KG1 (cell line): Measurements from ENCODE around the gene ATP5ME.
"Not testable (repeated sequence)": the region's sequence is repeated elsewhere in the genome, so short reads cannot be mapped to it uniquely, and the experiment has no call there.

Experiments
- DNase-seq: peaks from one replicate; lab custom pipeline; 2025; lab: John Stamatoyannopoulos, UW

ATP5ME gene

GRCh38 chr4:674172-675035 is at the start of gene ATP5ME, which contains the start of gene MYL5:
TSS of gene ATP5ME (minus strand) at chr4:674276. CDS start at chr4:674247, 29 bp downstream.
TSS of gene MYL5 (plus strand) at chr4:674542. CDS start at chr4:678027, 3,485 bp downstream.
- peak; percentile 94 for DNase-seq

- no peak for DNase-seq
Observed at GRCh38 chr4:722851-723360, 48.8 kb upstream of the ATP5ME start.

GRCh38 chr4:722169-722725 is 48.2 kb upstream of the ATP5ME start:
- DNase-seq, result no peak

- DNase-seq, result no peak
Observed at GRCh38 chr4:721261-722168, 47.4 kb upstream of the ATP5ME start.

- no peak for DNase-seq
Observed at GRCh38 chr4:720111-720860, 46.2 kb upstream of the ATP5ME start.

- no peak for DNase-seq
Observed at GRCh38 chr4:718460-718859, 44.4 kb upstream of the ATP5ME start.

GRCh38 chr4:717601-718320 is 43.7 kb upstream of the ATP5ME start:
- no peak for DNase-seq

GRCh38 chr4:714087-714486 is 40.0 kb upstream of the ATP5ME start:
- DNase-seq, result no peak

GRCh38 chr4:712916-713632 is 39.0 kb upstream of the ATP5ME start:
- no peak for DNase-seq

GRCh38 chr4:712093-712492 is 38.0 kb upstream of the ATP5ME start:
- no peak for DNase-seq

GRCh38 chr4:710916-711315 is 36.8 kb upstream of the ATP5ME start:
- no peak for DNase-seq

GRCh38 chr4:710116-710515 is 36.0 kb upstream of the ATP5ME start:
- no peak for DNase-seq

GRCh38 chr4:709348-709747 is 35.3 kb upstream of the ATP5ME start:
- DNase-seq, result no peak

GRCh38 chr4:708631-708933 is 34.5 kb upstream of the ATP5ME start:
- DNase-seq, result no peak

GRCh38 chr4:707929-708630 is 34.0 kb upstream of the ATP5ME start:
- no peak for DNase-seq

- no peak for DNase-seq
Observed at GRCh38 chr4:706834-707598, 32.9 kb upstream of the ATP5ME start.

- not testable (repeated sequence) for DNase-seq
Observed at GRCh38 chr4:706083-706633, 32.1 kb upstream of the ATP5ME start.

- peak; percentile 84 for DNase-seq
Observed at GRCh38 chr4:705278-706082, 31.4 kb upstream of the ATP5ME start, which contains the start of gene PCGF3. TSS of gene PCGF3 (plus strand) at chr4:705832. CDS start at chr4:733681, 27,849 bp downstream.
